ENCODE measurements around the gene GPC5.

- no peak for TF ChIP-seq POLR2A (IDR thresholded peaks at IDR 0.05)
- TF ChIP-seq, protein P1, sequence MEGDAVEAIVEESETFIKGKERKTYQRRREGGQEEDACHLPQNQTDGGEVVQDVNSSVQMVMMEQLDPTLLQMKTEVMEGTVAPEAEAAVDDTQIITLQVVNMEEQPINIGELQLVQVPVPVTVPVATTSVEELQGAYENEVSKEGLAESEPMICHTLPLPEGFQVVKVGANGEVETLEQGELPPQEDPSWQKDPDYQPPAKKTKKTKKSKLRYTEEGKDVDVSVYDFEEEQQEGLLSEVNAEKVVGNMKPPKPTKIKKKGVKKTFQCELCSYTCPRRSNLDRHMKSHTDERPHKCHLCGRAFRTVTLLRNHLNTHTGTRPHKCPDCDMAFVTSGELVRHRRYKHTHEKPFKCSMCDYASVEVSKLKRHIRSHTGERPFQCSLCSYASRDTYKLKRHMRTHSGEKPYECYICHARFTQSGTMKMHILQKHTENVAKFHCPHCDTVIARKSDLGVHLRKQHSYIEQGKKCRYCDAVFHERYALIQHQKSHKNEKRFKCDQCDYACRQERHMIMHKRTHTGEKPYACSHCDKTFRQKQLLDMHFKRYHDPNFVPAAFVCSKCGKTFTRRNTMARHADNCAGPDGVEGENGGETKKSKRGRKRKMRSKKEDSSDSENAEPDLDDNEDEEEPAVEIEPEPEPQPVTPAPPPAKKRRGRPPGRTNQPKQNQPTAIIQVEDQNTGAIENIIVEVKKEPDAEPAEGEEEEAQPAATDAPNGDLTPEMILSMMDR (IDR thresholded peaks at IDR 0.05): no peak
These were observed 1496.0 kb downstream of the GPC5 start for GRCh38 chr13:92894447-92894846.

Data from testis (tissue), 2 donors.